Natural killer cell (primary cell): ENCODE measurements around the gene WTAP. TPM values are rescaled to one million over a fixed set of nuclear protein-coding genes. Genes with fewer than 3 reads are reported as not detected.

Source experiments
- ATAC-seq, 3 donors: fragments of 150-1000 bp in 2 of 3; fragments of 200-7000 bp in 1 of 3; cut with Tn5 transposase; 1 replicate in 1 of 3; 2 replicates in 2 of 3; pipeline ENCODE4 v1.10.0; 2021; ENCODE audit warnings: mild to moderate bottlenecking in 2 of 3, moderate library complexity in 2 of 3
- DNase-seq, 2 donors: peaks; one replicate each; pipeline versions ENCODE4 v3.0.0 to v3.0.0-alpha.2; 2013 to 2021; ENCODE audit warnings: mixed read lengths in 1 of 2
- H3K27ac ChIP-seq: one replicate; pipeline ENCODE4 v1.5.1; 2013; ENCODE audit warnings: mild to moderate bottlenecking, low read length
- H3K27me3 ChIP-seq: one replicate; pipeline ENCODE4 v1.6.1; 2013; ENCODE audit warnings: low read length; ENCODE audit not compliant: control insufficient read depth, insufficient read depth
- H3K36me3 ChIP-seq: one replicate; pipeline ENCODE4 v1.6.1; 2013; ENCODE audit warnings: low read length; ENCODE audit not compliant: control insufficient read depth, insufficient read depth
- H3K4me1 ChIP-seq: one replicate; pipeline ENCODE4 v1.6.1; 2013; ENCODE audit warnings: low read length; ENCODE audit not compliant: control insufficient read depth, insufficient read depth
- H3K4me3 ChIP-seq: one replicate; pipeline ENCODE4 v1.5.1; 2013; ENCODE audit warnings: low read length
- H3K9me3 ChIP-seq: one replicate; pipeline ENCODE4 v1.6.1; 2013; ENCODE audit warnings: low read length; ENCODE audit not compliant: control insufficient read depth, insufficient read depth
- H3K27ac Mint-ChIP-seq, 2 donors: one replicate each; pipeline ENCODE4 v1.8.0; 2022; ENCODE audit warnings: mild to moderate bottlenecking in 2 of 2, mixed read lengths in 2 of 2, moderate library complexity in 1 of 2
- H3K27me3 Mint-ChIP-seq, 2 donors: one replicate each; pipeline ENCODE4 v1.8.0; 2022; ENCODE audit warnings: low read depth in 2 of 2, mixed read lengths in 2 of 2
- H3K36me3 Mint-ChIP-seq: one replicate; pipeline ENCODE4 v1.8.0; 2022; ENCODE audit warnings: mixed read lengths
- H3K4me1 Mint-ChIP-seq, 2 donors: one replicate each; pipeline ENCODE4 v1.8.0; 2022; ENCODE audit warnings: mixed read lengths in 2 of 2
- H3K4me3 Mint-ChIP-seq: one replicate; pipeline ENCODE4 v1.8.0; 2022; ENCODE audit warnings: mild to moderate bottlenecking, moderate library complexity, mixed read lengths
- H3K9me3 Mint-ChIP-seq, 2 donors: one replicate each; pipeline ENCODE4 v1.8.0; 2022; ENCODE audit warnings: mixed read lengths in 2 of 2
- WGBS: methylation state at CpG from one replicate; pipeline ENCODE4 v1.1.7; 2013; ENCODE audit warnings: missing lambda C conversion rate; ENCODE audit not compliant: insufficient coverage; 5-methylcytosine and 5-hydroxymethylcytosine counted together
- intact Hi-C: fragments of 100-400 bp; cut with micrococcal nuclease; formaldehyde crosslinking; loops from one replicate; pipeline ENCODE4 v1.14.2; 2022
- total RNA-seq, 4 donors: library from RNA; stranded (reverse); fragments of 120-200 nt in 1 of 4; gene quantifications; one replicate each; pipeline versions ENCODE4 v1.2.3 to v1.2.4, GENCODE V29; 2013 to 2022
- TF ChIP-seq, protein P1 (sequence below): fragments of 200-600 bp; IDR thresholded peaks from one replicate; pipeline ENCODE4 v1.8.0; 2022; ENCODE audit warnings: antibody characterized with exemption

WTAP gene
- total RNA-seq, 3 donors from 2014 or later (not counting 1 experiment from before 2014, with no cell fraction given), result 141 to 167 (median 164) TPM

DNA sequence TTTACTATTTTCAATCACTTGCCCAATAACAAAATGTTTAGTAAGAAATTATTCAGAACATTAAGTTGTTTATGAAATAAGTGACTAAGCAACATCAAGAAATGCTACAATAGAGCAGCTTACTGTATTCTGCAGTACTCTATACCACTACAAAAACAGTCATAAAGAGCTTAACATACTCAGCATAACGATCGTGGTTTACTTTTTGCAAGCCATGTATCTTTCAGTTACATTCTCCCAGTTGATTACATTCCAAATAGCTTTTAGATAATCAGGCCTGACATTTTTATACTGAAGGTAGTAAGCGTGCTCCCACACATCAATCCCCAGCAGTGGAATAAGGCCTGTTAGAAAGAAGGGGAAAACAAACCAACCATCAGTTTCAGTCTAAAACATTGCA lies 45.0 kb upstream of the WTAP start:
- H3K27me3 ChIP-seq, result no peaks in the 10 kb centered on the region
- Mint-ChIP-seq H3K27me3 (no peaks in the 10 kb centered on the region), H3K36me3 (no peaks in the 10 kb centered on the region), H3K4me1 (peaks cover 0 to 4% of the 10 kb centered on the region in 2 donors), H3K4me3 (no peak overlapping the region), H3K9me3 (no peaks in the 10 kb centered on the region), H3K27ac (no peak overlapping the region)
- H3K36me3 ChIP-seq, result peaks cover 33% of the 10 kb centered on the region
- no peak overlapping the region for H3K4me3 ChIP-seq
- DNase-seq, result no peak
- no peaks in the 10 kb centered on the region for H3K9me3 ChIP-seq
- 80% methylated on average over 3 of the region's 3 CpGs for WGBS
- intact Hi-C loops, result no loop called here
- no peak overlapping the region for H3K27ac ChIP-seq
- H3K4me1 ChIP-seq, result no peaks in the 10 kb centered on the region
- ATAC-seq, result no peak
- TF ChIP-seq, protein P1, sequence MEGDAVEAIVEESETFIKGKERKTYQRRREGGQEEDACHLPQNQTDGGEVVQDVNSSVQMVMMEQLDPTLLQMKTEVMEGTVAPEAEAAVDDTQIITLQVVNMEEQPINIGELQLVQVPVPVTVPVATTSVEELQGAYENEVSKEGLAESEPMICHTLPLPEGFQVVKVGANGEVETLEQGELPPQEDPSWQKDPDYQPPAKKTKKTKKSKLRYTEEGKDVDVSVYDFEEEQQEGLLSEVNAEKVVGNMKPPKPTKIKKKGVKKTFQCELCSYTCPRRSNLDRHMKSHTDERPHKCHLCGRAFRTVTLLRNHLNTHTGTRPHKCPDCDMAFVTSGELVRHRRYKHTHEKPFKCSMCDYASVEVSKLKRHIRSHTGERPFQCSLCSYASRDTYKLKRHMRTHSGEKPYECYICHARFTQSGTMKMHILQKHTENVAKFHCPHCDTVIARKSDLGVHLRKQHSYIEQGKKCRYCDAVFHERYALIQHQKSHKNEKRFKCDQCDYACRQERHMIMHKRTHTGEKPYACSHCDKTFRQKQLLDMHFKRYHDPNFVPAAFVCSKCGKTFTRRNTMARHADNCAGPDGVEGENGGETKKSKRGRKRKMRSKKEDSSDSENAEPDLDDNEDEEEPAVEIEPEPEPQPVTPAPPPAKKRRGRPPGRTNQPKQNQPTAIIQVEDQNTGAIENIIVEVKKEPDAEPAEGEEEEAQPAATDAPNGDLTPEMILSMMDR, result no peak

GRCh38 chr6:159682810-159683209 lies 44.5 kb upstream of the WTAP start:
- intact Hi-C loops, result no loop called here
- 100% methylated on average over 1 of the region's 1 CpG for WGBS
- Mint-ChIP-seq H3K4me3 (no peak overlapping the region), H3K4me1 (peaks cover 0 to 4% of the 10 kb centered on the region in 2 donors), H3K27ac (no peak overlapping the region), H3K36me3 (no peaks in the 10 kb centered on the region), H3K9me3 (no peaks in the 10 kb centered on the region), H3K27me3 (no peaks in the 10 kb centered on the region)
- Histone ChIP-seq H3K36me3 (peaks cover 36% of the 10 kb centered on the region), H3K9me3 (no peaks in the 10 kb centered on the region), H3K4me1 (no peaks in the 10 kb centered on the region), H3K27me3 (no peaks in the 10 kb centered on the region), H3K27ac (no peak overlapping the region), H3K4me3 (no peak overlapping the region)
- DNase-seq (no peak), ATAC-seq (no peak)
- TF ChIP-seq, protein P1, result no peak

- DNase-seq, result no peak
- no peak overlapping the region for H3K4me3 ChIP-seq
- ATAC-seq, result no peak
- no peaks in the 10 kb centered on the region for H3K4me1 ChIP-seq
- Mint-ChIP-seq H3K4me1 (peaks cover 4 to 6% of the 10 kb centered on the region in 2 donors), H3K9me3 (no peaks in the 10 kb centered on the region), H3K27me3 (no peaks in the 10 kb centered on the region), H3K36me3 (no peaks in the 10 kb centered on the region), H3K27ac (no peak overlapping the region), H3K4me3 (no peak overlapping the region)
- intact Hi-C loops, result no loop called here
- no peaks in the 10 kb centered on the region for H3K27me3 ChIP-seq
- WGBS, result 96% methylated on average over 1 of the region's 1 CpG
- H3K27ac ChIP-seq, result no peak overlapping the region
- H3K9me3 ChIP-seq, result no peaks in the 10 kb centered on the region
- TF ChIP-seq, protein P1, result no peak
- peaks cover 34% of the 10 kb centered on the region for H3K36me3 ChIP-seq
These were observed 43.3 kb upstream of the WTAP start for GRCh38 chr6:159684013-159684304.

GRCh38 chr6:159686040-159686439 lies 41.3 kb upstream of the WTAP start:
- H3K36me3 Mint-ChIP-seq, result no peaks in the 10 kb centered on the region
- peak overlapping the region in 1 of 2 donors; percentile 29 for H3K27ac Mint-ChIP-seq
- H3K9me3 ChIP-seq, result no peaks in the 10 kb centered on the region
- no peak overlapping the region for H3K27ac ChIP-seq
- no peak overlapping the region for H3K4me3 ChIP-seq
- peaks cover 2 to 12% of the 10 kb centered on the region in 2 donors for H3K4me1 Mint-ChIP-seq
- no peaks in the 10 kb centered on the region for H3K4me1 ChIP-seq
- H3K9me3 Mint-ChIP-seq, result no peaks in the 10 kb centered on the region
- intact Hi-C loops, result no loop called here
- WGBS, result 77% methylated on average over 3 of the region's 5 CpGs
- ATAC-seq (no peak), DNase-seq (no peak)
- peaks cover 35% of the 10 kb centered on the region for H3K36me3 ChIP-seq
- TF ChIP-seq, protein P1, result no peak
- no peak overlapping the region for H3K4me3 Mint-ChIP-seq
- no peaks in the 10 kb centered on the region for H3K27me3 Mint-ChIP-seq
- no peaks in the 10 kb centered on the region for H3K27me3 ChIP-seq
